Karpas-422 (cell line): Measurements from ENCODE around the gene RABIF. TPM values are rescaled to one million over a fixed set of nuclear protein-coding genes. Genes with fewer than 3 reads are reported as not detected.
"Not testable (repeated sequence)": the region's sequence is repeated elsewhere in the genome, so short reads cannot be mapped to it uniquely, and the experiment has no call there.

Experiments
- DNase-seq: peaks from one replicate; pipeline ENCODE4 v3.0.0-alpha.2; 2015
- H2AFZ ChIP-seq: fragments of 200-600 bp; sonication (generic); 2 replicates; pipeline ENCODE4 v1.6.1; 2014; ENCODE audit warnings: antibody characterized with exemption, low read length, mixed read lengths
- H3K27ac ChIP-seq: fragments of 200-600 bp; sonication (generic); 2 replicates; pipeline ENCODE4 v1.5.1; 2014; ENCODE audit warnings: mild to moderate bottlenecking, low read length, moderate library complexity
- H3K27me3 ChIP-seq: fragments of 200-600 bp; sonication (generic); 2 replicates; pipeline ENCODE4 v1.6.1; 2014; ENCODE audit warnings: low read length, mixed read lengths
- H3K36me3 ChIP-seq: fragments of 200-600 bp; sonication (generic); 2 replicates; pipeline ENCODE4 v1.6.1; 2014; ENCODE audit warnings: low read length, mixed read lengths; ENCODE audit not compliant: insufficient read depth
- H3K4me1 ChIP-seq: fragments of 200-600 bp; sonication (generic); 2 replicates; pipeline ENCODE4 v1.6.1; 2014; ENCODE audit warnings: mild to moderate bottlenecking, low read length, mixed read lengths
- H3K4me2 ChIP-seq: fragments of 200-600 bp; sonication (generic); 2 replicates; pipeline ENCODE4 v1.6.1; 2014; ENCODE audit warnings: low read length, low read depth, mild to moderate bottlenecking; ENCODE audit not compliant: poor library complexity, severe bottlenecking
- H3K4me3 ChIP-seq: fragments of 200-600 bp; sonication (generic); 2 replicates; pipeline ENCODE4 v1.5.1; 2014; ENCODE audit warnings: mild to moderate bottlenecking, antibody characterized with exemption, low read length, mixed read lengths
- H3K79me2 ChIP-seq: fragments of 200-600 bp; sonication (generic); 2 replicates; pipeline ENCODE4 v1.6.1; 2014; ENCODE audit warnings: mild to moderate bottlenecking, low read length, mixed read lengths
- H3K9ac ChIP-seq: fragments of 200-600 bp; sonication (generic); 2 replicates; pipeline ENCODE4 v1.6.0; 2014; ENCODE audit warnings: low read length
- H3K9me2 ChIP-seq: fragments of 200-600 bp; sonication (generic), shearing (Covaris generic); replicated peaks from 2 replicates; pipeline ENCODE4 v1.6.0; 2014; ENCODE audit warnings: mild to moderate bottlenecking, low read length, moderate library complexity; ENCODE audit not compliant: insufficient read depth
- H3K9me3 ChIP-seq: fragments of 300-700, 200-600 bp; sonication (generic); 2 replicates; pipeline ENCODE4 v1.6.1; 2014; ENCODE audit warnings: low read length, mixed read lengths
- H4K20me1 ChIP-seq: fragments of 200-600 bp; sonication (generic); 2 replicates; pipeline ENCODE4 v1.6.1; 2014; ENCODE audit warnings: mild to moderate bottlenecking, antibody characterized with exemption, low read length, low read depth; ENCODE audit not compliant: insufficient read depth
- total RNA-seq: library from RNA; depleted of rRNA; stranded (reverse); fragments of >200 nt; shearing (Covaris generic); gene quantifications from 2 replicates; pipeline ENCODE4 v1.2.3, GENCODE V29; 2014; ENCODE audit warnings: low replicate concordance; rRNA removed

RABIF gene
- total RNA-seq = 7.5 and 7.8 TPM in 2 replicates

DNA sequence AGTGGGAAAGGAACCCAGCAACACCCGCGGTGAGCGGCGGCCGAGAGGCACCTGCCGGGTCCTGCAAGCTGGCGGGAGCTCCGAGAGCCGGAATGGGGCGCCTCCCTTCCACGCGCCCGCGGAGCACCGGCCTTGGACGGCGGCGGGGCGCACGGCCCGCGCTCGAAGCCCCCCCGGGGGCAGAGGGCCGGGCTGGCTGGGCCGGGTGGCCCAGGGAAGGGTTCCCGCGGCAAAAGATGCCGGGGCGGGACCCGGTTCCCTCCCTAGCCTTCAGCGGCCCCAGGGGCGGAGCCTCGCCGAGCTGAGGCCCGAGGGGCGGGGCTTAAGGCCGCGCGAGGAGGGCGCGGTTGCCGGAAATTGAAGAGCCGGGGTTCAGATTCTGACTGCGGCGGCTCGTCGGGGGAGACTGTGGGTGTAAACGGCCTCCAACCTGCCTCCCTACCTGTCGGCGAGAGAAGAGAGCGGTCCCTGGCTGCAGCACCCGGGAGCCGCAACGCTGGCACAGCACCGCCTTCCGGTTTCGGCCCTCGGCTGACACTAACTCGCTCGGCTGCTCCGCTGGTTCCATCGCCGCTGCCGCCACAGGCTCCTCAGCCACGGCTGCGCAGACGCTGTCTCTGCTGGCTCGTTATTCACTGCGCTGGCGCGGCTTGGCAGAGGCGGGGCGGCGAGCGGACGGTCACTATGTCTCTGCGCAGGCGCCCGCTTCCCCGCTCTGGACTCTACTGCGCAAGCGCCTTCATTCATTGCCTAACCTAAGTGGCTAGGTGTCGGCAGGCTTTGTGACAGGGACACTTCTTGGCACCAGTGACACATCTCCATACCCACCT is at the start of gene RABIF:
Gene RABIF, minus strand, starts transcription at position 619 of the 830 bp plus-strand sequence. Its CDS starts 51 bp downstream, at position 568.
- H3K4me3 ChIP-seq = peak within 1 kb of the TSS; percentile 88

DNA sequence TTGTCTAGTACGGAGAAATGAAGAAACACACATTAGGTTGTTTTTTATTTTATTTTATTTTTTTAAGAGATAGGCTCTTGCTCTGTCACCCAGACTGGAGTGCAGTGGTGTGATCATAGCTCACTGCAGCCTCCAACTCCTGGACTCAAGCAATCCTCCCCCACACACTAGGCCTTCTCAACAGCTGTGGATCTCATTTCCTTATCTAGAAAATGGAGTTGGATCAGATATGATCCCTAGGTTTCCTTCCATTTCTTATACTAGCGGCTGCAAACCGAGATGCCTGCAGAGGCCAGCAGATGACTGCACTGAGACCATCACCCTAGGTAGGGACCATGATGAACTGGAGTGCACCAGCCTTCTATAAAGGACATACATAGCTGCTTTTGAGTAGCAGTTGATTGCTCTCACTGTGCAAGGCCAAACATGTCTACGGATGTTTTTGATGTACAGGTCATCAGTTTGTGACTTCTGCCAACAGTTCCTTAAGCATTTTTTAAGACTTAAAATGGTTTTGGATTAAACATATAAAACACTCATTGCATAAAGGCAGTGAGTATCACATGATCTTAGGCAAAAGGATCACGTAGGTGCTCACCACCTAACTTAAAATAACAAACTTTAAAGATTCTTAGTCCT is 49.5 kb upstream of the RABIF start:
- Histone ChIP-seq H3K79me2 (no peaks in the 10 kb centered on the region), H3K4me3 (no peak overlapping the region), H3K9me2 (no peaks in the 10 kb centered on the region), H3K4me1 (no peaks in the 10 kb centered on the region), H4K20me1 (no peaks in the 10 kb centered on the region), H3K27me3 (no peaks in the 10 kb centered on the region), H3K27ac (no peak overlapping the region), H3K4me2 (no peak overlapping the region), H2AFZ (no peak overlapping the region), H3K9me3 (no peaks in the 10 kb centered on the region), H3K36me3 (peaks cover 22% of the 10 kb centered on the region), H3K9ac (no peak overlapping the region)
- DNase-seq = no peak

More for the DNA sequence above, at the start of gene RABIF:
- Histone ChIP-seq H3K9me3 (no peaks in the 10 kb centered on the region), H3K9me2 (no peaks in the 10 kb centered on the region), H3K79me2 (peaks cover 39% of the 10 kb centered on the region), H3K9ac (peak within 1 kb of the TSS; percentile 82), H2AFZ (peak within 1 kb of the TSS; percentile 97), H3K4me1 (peaks cover 19% of the 10 kb centered on the region), H3K27me3 (no peaks in the 10 kb centered on the region), H3K4me2 (peak within 1 kb of the TSS; percentile 72), H3K36me3 (peaks cover 10% of the 10 kb centered on the region; the same call in 1 of the 2 replicates), H4K20me1 (no peaks in the 10 kb centered on the region), H3K27ac (peak within 1 kb of the TSS; percentile 81)
- DNase-seq = peak; percentile 98

GRCh38 chr1:202936409-202936808 is 47.5 kb upstream of the RABIF start:
- H3K79me2 ChIP-seq, H3K4me3 ChIP-seq, H4K20me1 ChIP-seq, DNase-seq, H3K9me3 ChIP-seq, H3K36me3 ChIP-seq, H3K4me1 ChIP-seq, H3K27me3 ChIP-seq, H3K4me2 ChIP-seq, H3K9me2 ChIP-seq, H3K27ac ChIP-seq, H2AFZ ChIP-seq, H3K9ac ChIP-seq: not testable (repeated sequence)

GRCh38 chr1:202935844-202936243 is 46.9 kb upstream of the RABIF start:
- Histone ChIP-seq H3K9me2 (no peaks in the 10 kb centered on the region), H3K4me3 (no peak overlapping the region), H4K20me1 (no peaks in the 10 kb centered on the region)

DNA sequence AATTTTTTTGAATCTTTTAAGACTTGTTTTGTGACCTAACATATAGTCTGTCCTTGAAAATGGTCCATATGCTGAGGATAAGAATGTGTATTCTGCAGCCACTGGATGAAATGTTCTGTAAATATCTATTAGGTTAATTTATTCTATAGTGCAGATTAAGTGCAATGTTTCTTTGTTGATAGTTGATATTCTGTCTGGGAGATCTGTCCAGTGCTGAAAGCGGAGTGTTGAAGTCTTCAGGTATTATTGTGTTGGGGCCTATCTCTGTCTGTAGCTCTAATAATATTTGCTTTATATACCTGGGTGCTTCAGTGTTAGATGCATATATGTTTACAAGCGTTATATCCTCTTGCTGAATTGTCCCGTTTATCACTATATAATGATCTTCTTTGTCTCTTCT is 45.8 kb upstream of the RABIF start:
- no peaks in the 10 kb centered on the region for H3K36me3 ChIP-seq
- no peaks in the 10 kb centered on the region for H3K27me3 ChIP-seq
- no peak overlapping the region for H3K4me2 ChIP-seq
- DNase-seq = no peak
- H2AFZ ChIP-seq = no peak overlapping the region
- H3K27ac ChIP-seq = no peak overlapping the region
- no peaks in the 10 kb centered on the region for H3K9me3 ChIP-seq
- no peaks in the 10 kb centered on the region for H3K9me2 ChIP-seq
- H3K4me1 ChIP-seq = no peaks in the 10 kb centered on the region
- no peak overlapping the region for H3K4me3 ChIP-seq
- H3K9ac ChIP-seq = no peak overlapping the region
- H3K79me2 ChIP-seq = no peaks in the 10 kb centered on the region
- H4K20me1 ChIP-seq = no peaks in the 10 kb centered on the region

More at GRCh38 chr1:202935844-202936243, 46.9 kb upstream of the RABIF start:
- H3K9ac ChIP-seq = no peak overlapping the region
- peaks cover 4% of the 10 kb centered on the region; the same call in 1 of the 2 replicates for H3K36me3 ChIP-seq
- no peaks in the 10 kb centered on the region for H3K4me1 ChIP-seq
- H2AFZ ChIP-seq = no peak overlapping the region
- H3K9me3 ChIP-seq = no peaks in the 10 kb centered on the region
- no peak for DNase-seq
- H3K4me2 ChIP-seq = no peak overlapping the region
- H3K27me3 ChIP-seq = no peaks in the 10 kb centered on the region
- no peaks in the 10 kb centered on the region for H3K79me2 ChIP-seq
- H3K27ac ChIP-seq = no peak overlapping the region

DNA sequence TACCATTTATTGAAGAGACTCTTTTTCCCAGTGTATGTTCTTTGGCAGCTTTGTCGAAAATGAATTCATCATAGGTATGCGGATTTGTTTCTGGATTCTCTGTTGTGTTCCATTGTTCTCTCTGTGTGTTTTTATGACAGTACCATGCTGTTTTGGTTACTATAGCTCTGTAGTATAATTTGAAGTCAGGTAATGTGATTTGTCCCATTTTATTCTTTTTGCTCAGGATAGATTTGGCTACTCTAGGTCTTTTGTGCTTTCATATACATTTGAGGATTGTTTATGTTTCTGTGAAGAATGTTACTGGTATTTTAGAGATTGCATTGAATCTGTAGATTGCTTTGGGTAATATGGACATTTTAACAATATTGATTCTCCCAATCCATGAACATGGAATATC is 43.5 kb upstream of the RABIF start:
- no peaks in the 10 kb centered on the region for H3K36me3 ChIP-seq
- H3K27ac ChIP-seq = no peak overlapping the region
- H3K9me2 ChIP-seq = no peaks in the 10 kb centered on the region
- no peak overlapping the region for H3K4me2 ChIP-seq
- no peaks in the 10 kb centered on the region for H3K79me2 ChIP-seq
- H2AFZ ChIP-seq = no peak overlapping the region
- H3K9ac ChIP-seq = no peak overlapping the region
- no peaks in the 10 kb centered on the region for H4K20me1 ChIP-seq
- no peak overlapping the region for H3K4me3 ChIP-seq
- no peaks in the 10 kb centered on the region for H3K27me3 ChIP-seq
- no peak for DNase-seq
- H3K9me3 ChIP-seq = no peaks in the 10 kb centered on the region
- peaks cover 2% of the 10 kb centered on the region; the same call in 1 of the 2 replicates for H3K4me1 ChIP-seq

GRCh38 chr1:202926581-202927491 is 37.9 kb upstream of the RABIF start, which contains the start of gene KLHL12:
TSS of gene KLHL12 (minus strand) at chr1:202927234. CDS start at chr1:202925162, 2,072 bp downstream.
- Histone ChIP-seq H3K36me3 (peaks cover 11% of the 10 kb centered on the region), H3K4me1 (peaks cover 28% of the 10 kb centered on the region), H3K4me2 (peak within 1 kb of the TSS; percentile 96), H2AFZ (peak within 1 kb of the TSS; percentile 70; the same call in 1 of the 2 replicates), H4K20me1 (no peaks in the 10 kb centered on the region), H3K9me2 (no peaks in the 10 kb centered on the region), H3K79me2 (peaks cover 45% of the 10 kb centered on the region), H3K27me3 (no peaks in the 10 kb centered on the region), H3K27ac (peak within 1 kb of the TSS; percentile 44), H3K4me3 (peak within 1 kb of the TSS; percentile 94), H3K9ac (peak within 1 kb of the TSS; percentile 77), H3K9me3 (no peaks in the 10 kb centered on the region)
- DNase-seq = peak; percentile 98
